Left ventricle myocardium inferior (tissue), 1 donor: Measurements from ENCODE around the gene PCDHGA11. TPM values are rescaled to one million over a fixed set of nuclear protein-coding genes. Genes with fewer than 3 reads are reported as not detected.
"Not testable (repeated sequence)": the region's sequence is repeated elsewhere in the genome, so short reads cannot be mapped to it uniquely, and the experiment has no call there.

Experiments used
- DNase-seq: peaks from one replicate; pipeline ENCODE4 v3.0.0-alpha.2; 2020
- H3K27ac ChIP-seq: fragments of 200-600 bp; replicated peaks from 2 replicates; pipeline ENCODE4 v1.8.0; 2021
- H3K27me3 ChIP-seq: fragments of 200-600 bp; 2 replicates; pipeline ENCODE4 v1.8.0; 2021; ENCODE audit warnings: low read depth
- H3K36me3 ChIP-seq: fragments of 200-600 bp; 2 replicates; pipeline ENCODE4 v1.8.0; 2021
- H3K4me1 ChIP-seq: fragments of 200-600 bp; 2 replicates; pipeline ENCODE4 v1.8.0; 2021
- H3K4me3 ChIP-seq: fragments of 200-600 bp; 2 replicates; pipeline ENCODE4 v1.8.0; 2021; ENCODE audit warnings: mild to moderate bottlenecking, moderate library complexity
- H3K9me3 ChIP-seq: fragments of 200-600 bp; replicated peaks from 2 replicates; pipeline ENCODE4 v1.8.0; 2021
- CTCF ChIP-seq: fragments of 200-600 bp; IDR thresholded peaks from 2 replicates; pipeline ENCODE4 v1.8.0; 2021; ENCODE audit warnings: antibody characterized with exemption, mild to moderate bottlenecking, borderline replicate concordance
- intact Hi-C: fragments of 100-400 bp; cut with micrococcal nuclease; formaldehyde crosslinking; loops from one replicate; pipeline ENCODE4 v1.11.0; 2022
- long read RNA-seq: library from polyadenylated mRNA; unstranded; transcript quantifications from one replicate; pipeline ENCODE4 v2.0.0, GENCODE V29; 2021
- total RNA-seq: library from RNA; stranded (reverse); fragmentation: NEBNext Ultra II Directional; extraction: Animal tissue kit (Norgen Biotek cat#: 25700); gene quantifications from one replicate; pipeline ENCODE4 v1.2.1, GENCODE V29; 2021
- donor health status: DM: no; HTN: yes; CAD: no; lungs with severe emphysema.

The PCDHGA11 gene
- total RNA-seq: 3.8 TPM
- long read RNA-seq: 0 reads

DNA sequence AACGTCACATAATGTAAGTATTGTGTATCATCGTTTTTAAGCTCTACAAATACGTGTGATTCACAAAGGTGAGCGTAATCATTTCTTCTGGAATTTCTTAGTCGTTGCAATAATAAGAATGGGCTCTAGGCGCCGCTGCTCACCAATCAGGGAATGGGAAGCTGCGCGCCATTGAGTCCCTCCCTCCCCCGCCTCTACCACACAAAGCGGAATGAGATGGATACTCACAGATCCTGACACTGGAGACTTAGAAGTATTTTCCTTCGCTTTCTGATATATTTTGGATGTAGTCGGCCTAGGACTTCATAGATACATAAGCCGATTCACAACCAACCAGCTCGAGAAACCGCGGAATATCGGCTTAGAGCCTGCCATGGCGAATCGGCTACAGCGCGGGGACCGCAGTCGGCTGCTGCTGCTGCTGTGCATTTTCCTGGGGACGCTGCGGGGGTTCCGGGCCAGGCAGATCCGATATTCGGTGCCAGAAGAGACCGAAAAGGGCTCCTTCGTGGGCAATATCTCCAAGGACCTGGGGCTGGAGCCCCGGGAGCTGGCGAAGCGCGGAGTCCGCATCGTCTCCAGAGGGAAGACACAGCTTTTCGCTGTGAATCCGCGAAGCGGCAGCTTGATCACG is at the start of gene PCDHGA11:
Gene PCDHGA11 (plus strand): TSS at position 197 of the 634 bp plus-strand sequence. CDS start 177 bp downstream, at position 374.
- Histone ChIP-seq H3K4me1 (peaks cover 58% of the 10 kb centered on the region), H3K27me3 (no peaks in the 10 kb centered on the region), H3K9me3 (peaks cover 99% of the 10 kb centered on the region), H3K4me3 (peak within 1 kb of the TSS; percentile 57), H3K36me3 (peaks cover 61% of the 10 kb centered on the region), H3K27ac (no peak within 1 kb of the TSS)
- peak; percentile 64 for TF ChIP-seq CTCF
- no peak for DNase-seq
- intact Hi-C loops: no loop called here

- no peak for DNase-seq
- intact Hi-C loops: no loop called here
- TF ChIP-seq CTCF: no peak
- H3K36me3 ChIP-seq: peaks cover 32% of the 10 kb centered on the region
- no peak overlapping the region for H3K27ac ChIP-seq
- no peaks in the 10 kb centered on the region for H3K27me3 ChIP-seq
- peak overlapping the region; percentile 9 for H3K4me3 ChIP-seq
- peaks cover 97% of the 10 kb centered on the region for H3K9me3 ChIP-seq
- H3K4me1 ChIP-seq: peaks cover 59% of the 10 kb centered on the region
Observed at GRCh38 chr5:141371572-141372475, 49.0 kb upstream of the PCDHGA11 start.

DNA sequence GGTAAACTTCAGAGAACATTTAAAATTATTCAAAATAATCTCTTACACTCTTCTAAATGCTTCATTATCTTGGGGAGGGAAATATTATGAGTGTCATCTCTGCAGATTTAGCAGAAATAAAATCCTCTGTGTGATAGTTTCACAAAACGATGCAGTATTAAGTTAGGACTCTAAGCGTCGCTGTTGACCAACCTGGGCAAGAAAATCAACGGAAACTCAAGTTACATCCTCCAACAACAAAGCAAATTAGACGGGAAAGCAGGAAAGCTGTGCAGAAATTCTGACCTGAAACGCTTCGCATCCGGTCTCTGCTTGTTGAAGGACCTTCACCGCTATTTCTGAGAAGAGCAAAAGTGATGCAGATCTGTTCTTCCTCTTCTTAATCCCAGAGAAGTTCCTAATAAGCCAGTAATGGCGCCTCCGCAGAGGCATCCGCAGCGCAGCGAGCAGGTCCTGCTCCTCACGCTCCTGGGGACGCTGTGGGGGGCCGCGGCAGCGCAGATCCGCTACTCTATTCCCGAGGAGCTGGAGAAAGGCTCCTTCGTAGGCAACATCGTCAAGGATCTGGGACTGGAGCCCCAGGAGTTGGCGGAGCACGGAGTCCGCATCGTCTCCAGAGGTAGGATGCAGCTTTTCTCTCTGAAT is 47.1 kb upstream of the PCDHGA11 start, which contains the start of gene PCDHGA6:
Gene PCDHGA6 (plus strand): TSS at position 219 of the 645 bp plus-strand sequence. CDS start 193 bp downstream, at position 412.
- Histone ChIP-seq H3K27me3 (no peaks in the 10 kb centered on the region), H3K9me3 (peaks cover 98% of the 10 kb centered on the region), H3K27ac (no peak within 1 kb of the TSS), H3K4me3 (peak within 1 kb of the TSS; percentile 52), H3K4me1 (peaks cover 57% of the 10 kb centered on the region), H3K36me3 (peaks cover 43% of the 10 kb centered on the region)
- intact Hi-C loops: no loop called here
- no peak for DNase-seq
- TF ChIP-seq CTCF: peak; percentile 62

DNA sequence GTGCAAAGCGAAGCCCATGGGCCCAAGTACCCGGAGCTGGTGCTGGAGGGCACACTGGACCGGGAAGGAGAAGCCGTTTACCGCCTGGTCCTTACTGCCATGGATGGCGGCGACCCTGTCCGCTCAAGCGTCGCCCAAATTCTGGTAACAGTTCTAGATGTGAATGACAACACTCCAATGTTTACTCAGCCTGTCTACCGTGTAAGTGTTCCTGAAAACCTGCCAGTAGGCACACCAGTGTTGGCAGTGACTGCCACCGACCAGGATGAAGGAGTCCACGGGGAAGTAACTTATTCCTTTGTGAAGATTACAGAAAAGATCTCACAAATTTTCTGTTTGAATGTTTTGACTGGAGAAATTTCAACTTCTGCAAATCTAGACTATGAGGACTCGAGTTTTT is 46.2 kb upstream of the PCDHGA11 start:
- intact Hi-C loops: no loop called here
- Histone ChIP-seq H3K4me3 (peak overlapping the region; percentile 52), H3K27ac (no peak overlapping the region)

GRCh38 chr5:141375444-141376155 is 45.3 kb upstream of the PCDHGA11 start:
- DNase-seq, H3K27ac ChIP-seq, intact Hi-C loops, H3K27me3 ChIP-seq, H3K4me3 ChIP-seq: not testable (repeated sequence)
- H3K9me3 ChIP-seq: peaks cover 98% of the 10 kb centered on the region
- H3K36me3 ChIP-seq: peaks cover 48% of the 10 kb centered on the region
- H3K4me1 ChIP-seq: peaks cover 45% of the 10 kb centered on the region

More for the DNA sequence above, 46.2 kb upstream of the PCDHGA11 start:
- Histone ChIP-seq H3K36me3 (peaks cover 43% of the 10 kb centered on the region), H3K9me3 (peaks cover 98% of the 10 kb centered on the region), H3K27me3 (no peaks in the 10 kb centered on the region), H3K4me1 (peaks cover 50% of the 10 kb centered on the region)
- TF ChIP-seq CTCF: no peak
- no peak for DNase-seq
